HepG2 (cell line): Measurements from ENCODE around the gene MOK. TPM values are rescaled to one million over a fixed set of nuclear protein-coding genes. Genes with fewer than 3 reads are reported as not detected.

ENCODE experiments used
- ATAC-seq: fragments of 200-7000 bp; cut with Tn5 transposase; 3 replicates; pipeline ENCODE4 v1.9.1; 2020; ENCODE audit warnings: mild to moderate bottlenecking, moderate library complexity
- BruUV-seq: library from RNA; stranded (reverse); fragments of 400-500 nt; replicated peaks from 2 replicates; lab custom pipeline; 2021; lab: Mats Ljungman, UMichigan
- CTCF ChIA-PET: fragments of 300-600 bp; formaldehyde crosslinking; extraction: SDS; loops from one replicate; lab custom pipeline; 2021; ENCODE audit warnings: low total read pairs, inconsistent platforms, low intra/inter-chr PET ratio; lab: Yijun Ruan, JAX
- POLR2A ChIA-PET: fragments of 350-600 bp; sonication (Branson Sonifier 250); formaldehyde crosslinking; loops from one replicate; lab custom pipeline; 2020; ENCODE audit warnings: antibody characterized with exemption, inconsistent platforms; lab: Yijun Ruan, JAX
- DNase-seq: peaks from one replicate; pipeline ENCODE4 v3.0.0-alpha.2; 2015; ENCODE audit warnings: low spot score
- FAIRE-seq: peaks from 3 replicates; lab custom pipeline; 2011; peaks lifted over from hg19 to GRCh38; lab: Jason Lieb, UNC
- H2AFZ ChIP-seq: one replicate; pipeline ENCODE4 v1.6.1; 2011; ENCODE audit warnings: low read length, inconsistent platforms
- H3K27ac ChIP-seq: fragments of 300-600 bp; 3 replicates; pipeline ENCODE4 v1.8.0; 2011; ENCODE audit warnings: mixed run types, mild to moderate bottlenecking, mixed read lengths, low read length, inconsistent platforms; ENCODE audit not compliant: insufficient read depth; ENCODE audit errors: extremely low read length
- H3K27me3 ChIP-seq, 2 experiments: fragments of 200-600 bp in 1 of 2; 2 replicates in 1 of 2; 3 replicates in 1 of 2; pipeline versions ENCODE4 v1.6.0 to v1.8.0; 2011; ENCODE audit warnings: low read length in 2 of 2, mild to moderate bottlenecking in 2 of 2, moderate library complexity in 2 of 2, inconsistent platforms in 1 of 2; ENCODE audit not compliant: insufficient read depth in 2 of 2, control insufficient read depth in 1 of 2
- H3K36me3 ChIP-seq, 2 experiments: fragments of 200-600 bp in 1 of 2; replicated peaks in 1 of 2; 2 replicates in 1 of 2; 3 replicates in 1 of 2; pipeline versions ENCODE4 v1.5.1 to v1.8.0; 2011; ENCODE audit warnings: low read length in 2 of 2, inconsistent platforms in 1 of 2; ENCODE audit not compliant: insufficient read depth in 2 of 2, control insufficient read depth in 1 of 2
- H3K4me1 ChIP-seq: 2 replicates; pipeline ENCODE4 v1.5.1; 2012; ENCODE audit warnings: low read length, inconsistent platforms; ENCODE audit not compliant: insufficient read depth
- H3K4me2 ChIP-seq: 2 replicates; pipeline ENCODE4 v1.6.0; 2011; ENCODE audit warnings: low read depth, low read length, inconsistent platforms
- H3K4me3 ChIP-seq, 3 experiments: fragments of 200-600 bp in 1 of 3; sonication (generic), shearing (Covaris generic) in 1 of 3; replicated peaks in 1 of 3; 2 replicates each; pipeline ENCODE4 v1.5.1; 2011 to 2016; ENCODE audit warnings: low read length in 3 of 3, inconsistent platforms in 2 of 3, low read depth in 2 of 3, mild to moderate bottlenecking in 2 of 3, control low read depth in 1 of 3, mixed read lengths in 1 of 3; ENCODE audit not compliant: insufficient read depth in 1 of 3
- H3K79me2 ChIP-seq: one replicate; pipeline ENCODE4 v1.6.1; 2011; ENCODE audit warnings: low read length, inconsistent platforms; ENCODE audit not compliant: insufficient read depth
- H3K9ac ChIP-seq: 2 replicates; pipeline ENCODE4 v1.6.0; 2011; ENCODE audit warnings: mild to moderate bottlenecking, low read depth, low read length, inconsistent platforms; ENCODE audit not compliant: insufficient read depth
- H3K9me3 ChIP-seq: 2 replicates; pipeline ENCODE4 v1.5.1; 2012; ENCODE audit warnings: mild to moderate bottlenecking, low read length
- H4K20me1 ChIP-seq: 2 replicates; pipeline ENCODE4 v1.6.0; 2011; ENCODE audit warnings: inconsistent platforms, mild to moderate bottlenecking, low read length, moderate library complexity; ENCODE audit not compliant: insufficient read depth
- CREM ChIP-seq, 2 experiments: sonication (generic) in 1 of 2; formaldehyde crosslinking in 1 of 2; IDR thresholded peaks; 2 replicates each; pipeline versions ENCODE4 v1.4.0 to v1.6.1; 2016 to 2020; ENCODE audit warnings: antibody characterized with exemption in 1 of 2, mild to moderate bottlenecking in 1 of 2, missing genetic modification reagents in 1 of 2
- E2F1 ChIP-seq: sonication (generic); formaldehyde crosslinking; IDR thresholded peaks from 2 replicates; pipeline ENCODE4 v1.5.0; 2020; ENCODE audit warnings: missing genetic modification reagents
- LBX2 ChIP-seq: sonication (generic); formaldehyde crosslinking; IDR thresholded peaks from 2 replicates; pipeline ENCODE4 v1.5.0; 2020; ENCODE audit warnings: missing genetic modification reagents, mild to moderate bottlenecking, borderline replicate concordance
- NCOA1 ChIP-seq: sonication (generic); formaldehyde crosslinking; IDR thresholded peaks from 2 replicates; pipeline ENCODE4 v1.9.0; 2021; ENCODE audit warnings: missing genetic modification reagents
- SPEN ChIP-seq: sonication (generic); formaldehyde crosslinking; IDR thresholded peaks from 2 replicates; pipeline ENCODE4 v1.5.1; 2020; ENCODE audit warnings: low read depth, mild to moderate bottlenecking, missing genetic modification reagents
- ZGPAT ChIP-seq: IDR thresholded peaks from 2 replicates; pipeline ENCODE4 v1.6.1; 2016; ENCODE audit warnings: mild to moderate bottlenecking
- ZNF335 ChIP-seq: sonication (generic); formaldehyde crosslinking; IDR thresholded peaks from 2 replicates; pipeline ENCODE4 v1.4.0; 2020; ENCODE audit warnings: missing genetic modification reagents
- ZNF33B ChIP-seq: sonication (generic); formaldehyde crosslinking; IDR thresholded peaks from 2 replicates; pipeline ENCODE4 v1.5.1; 2020; ENCODE audit warnings: mild to moderate bottlenecking, missing genetic modification reagents
- ZNF7 ChIP-seq: IDR thresholded peaks from 2 replicates; pipeline ENCODE4 v1.6.1; 2016; ENCODE audit warnings: missing biosample characterization, missing genetic modification reagents
- ZSCAN31 ChIP-seq: sonication (generic); formaldehyde crosslinking; IDR thresholded peaks from 2 replicates; pipeline ENCODE4 v1.5.0; 2020; ENCODE audit warnings: low read depth, mild to moderate bottlenecking, missing genetic modification reagents
- WGBS: methylation state at CpG from one replicate; pipeline ENCODE4 v1.1.6; 2017; ENCODE audit warnings: low lambda C conversion rate; 5-methylcytosine and 5-hydroxymethylcytosine counted together
- in situ Hi-C: cut with HindIII; loops from 2 replicates; pipeline ENCODE4 v1.10.0; 2017; ENCODE audit warnings: low pct_unique_long_range_greater_than_20kb; ENCODE audit not compliant: extremely low pct_ligation_motif_present
- intact Hi-C: fragments of 100-400 bp; cut with micrococcal nuclease; formaldehyde crosslinking; loops from one replicate; pipeline ENCODE4 v1.10.0; 2022; ENCODE audit not compliant: unreplicated experiment
- polyA plus RNA-seq, 8 experiments: library from polyadenylated mRNA; depleted of rRNA in 3 of 8; stranded (reverse) in 7 of 8; unstranded in 1 of 8; fragments of >200 nt; fragmentation: Illumina TruSeq in 4 of 8; extraction: Trizol in 4 of 8; gene quantifications; 2 replicates each; pipeline versions ENCODE4 v1.2.1 to v1.2.3, GENCODE V29; 2011 to 2016; ENCODE audit warnings: low read depth in 4 of 8, missing spikeins in 1 of 8, mixed read lengths in 1 of 8; ENCODE audit not compliant: insufficient read depth in 1 of 8
- total RNA-seq, 5 experiments: library from RNA; depleted of rRNA; stranded (reverse); fragments of >200 nt; fragmentation: Illumina TruSeq; extraction: Trizol; gene quantifications; 2 replicates each; pipeline ENCODE4 v1.2.3, GENCODE V29; 2016; ENCODE audit warnings: low read depth in 1 of 5

Gene MOK
- total and polyA plus RNA-seq, 2 of the 13 experiments (the other 11 are each of a cell fraction or from before 2014, with no cell fraction given): 15.3 to 16.9 TPM

- no peak overlapping the region for H3K27ac ChIP-seq
- FAIRE-seq: no peak
- H3K27me3 ChIP-seq: no peaks in the 10 kb centered on the region
- TF ChIP-seq SPEN: no peak
- TF ChIP-seq CREM (IDR thresholded peaks at IDR 0.05): no peak
- no peak for TF ChIP-seq CREM (CRISPR knock-in tag; IDR thresholded peaks at IDR 0.05)
- TF ChIP-seq LBX2 (CRISPR knock-in tag): no peak
- no peak for TF ChIP-seq ZNF335 (CRISPR knock-in tag)
- TF ChIP-seq NCOA1 (CRISPR knock-in tag): no peak
- no peak for TF ChIP-seq ZNF7 (CRISPR knock-in tag)
- TF ChIP-seq ZNF33B (CRISPR knock-in tag): no peak
- TF ChIP-seq E2F1: no peak
- TF ChIP-seq ZSCAN31 (CRISPR knock-in tag): no peak
- TF ChIP-seq ZGPAT (CRISPR knock-in tag): no peak
- no peak overlapping the region for H3K4me2 ChIP-seq
- no peak overlapping the region for H3K4me3 ChIP-seq
- H3K4me1 ChIP-seq: no peaks in the 10 kb centered on the region
- peaks cover 22% of the 10 kb centered on the region for H3K79me2 ChIP-seq
- in situ Hi-C loops (no loop called here), intact Hi-C loops (no loop called here)
- BruUV-seq: no TSS peak
- ChIA-PET CTCF (no interaction called here), POLR2A (no interaction called here)
- H4K20me1 ChIP-seq: no peaks in the 10 kb centered on the region
- no peak for DNase-seq
- ATAC-seq: no peak
- peaks cover 16 to 49% of the 10 kb centered on the region in 2 experiments for H3K36me3 ChIP-seq
- no peaks in the 10 kb centered on the region for H3K9me3 ChIP-seq
- no peak overlapping the region for H3K9ac ChIP-seq
- WGBS: 99% methylated on average over 3 of the region's 3 CpGs
- H2AFZ ChIP-seq: no peak overlapping the region
These were observed 102.0 kb downstream of the MOK start for GRCh38 chr14:102202944-102203343.
